C4-2B (cell line): Measurements from ENCODE around the gene RRAS.

ENCODE experiments used
- CTCF ChIP-seq: fragments of 450-650 bp; conservative IDR thresholded peaks from 2 replicates; pipeline ENCODE4 v1.5.1; 2017; ENCODE audit warnings: mild to moderate bottlenecking
- ZFX ChIP-seq: fragments of 450-650 bp; IDR thresholded peaks from 2 replicates; pipeline ENCODE4 v1.6.1; 2017

GRCh38 chr19:49592486-49593232, 47.3 kb downstream of the RRAS start:
- no peak for TF ChIP-seq CTCF
- TF ChIP-seq ZFX: no peak
